ENCODE results near the gene NFKBIE.
A peak's percentile ranks its signal among the peaks of the same experiment; 100 is the strongest.

Gene NFKBIE

GRCh38 chr6:44226368-44227147 is 38.8 kb downstream of the NFKBIE start:
- no peaks in the 10 kb centered on the region for H3K36me3 ChIP-seq (ENCODE audit: insufficient read depth)
- TF ChIP-seq CTCF (conservative IDR thresholded peaks at IDR 0.05; ENCODE audit: low read depth, low read length), result no peak
- peak overlapping the region; percentile 96 for H3K4me2 ChIP-seq
- peaks cover 8% of the 10 kb centered on the region; the same call in 1 of the 2 replicates for H4K20me1 ChIP-seq (ENCODE audit: insufficient read depth)
- peaks cover 38% of the 10 kb centered on the region for H3K4me1 ChIP-seq (ENCODE audit: low read depth, poor library complexity, severe bottlenecking)
- H2AFZ ChIP-seq (ENCODE audit: low read depth), result no peak overlapping the region
- no peak overlapping the region for H3K4me3 ChIP-seq (IDR thresholded peaks at IDR 0.05; ENCODE audit: insufficient read depth, low read depth, low read length)
- peaks cover 47% of the 10 kb centered on the region for H3K79me2 ChIP-seq (ENCODE audit: insufficient read depth, low read depth)
- peak overlapping the region; percentile 6; the same call in 1 of the 2 replicates for H3K9ac ChIP-seq
- H3K27ac ChIP-seq, result peak overlapping the region; percentile 37; the same call in 1 of the 2 replicates
- no peaks in the 10 kb centered on the region for H3K27me3 ChIP-seq (ENCODE audit: insufficient read depth, low read depth)

GRCh38 chr6:44225579-44226325 is 39.6 kb downstream of the NFKBIE start:
- Histone ChIP-seq H4K20me1 (ENCODE audit: insufficient read depth) (peaks cover 8% of the 10 kb centered on the region; the same call in 1 of the 2 replicates), H2AFZ (ENCODE audit: low read depth) (no peak overlapping the region), H3K27me3 (ENCODE audit: insufficient read depth, low read depth) (no peaks in the 10 kb centered on the region), H3K4me2 (peak overlapping the region; percentile 96), H3K79me2 (ENCODE audit: insufficient read depth, low read depth) (peaks cover 47% of the 10 kb centered on the region), H3K4me3 (IDR thresholded peaks at IDR 0.05; ENCODE audit: insufficient read depth, low read depth, low read length) (no peak overlapping the region), H3K4me1 (ENCODE audit: low read depth, poor library complexity, severe bottlenecking) (peaks cover 46% of the 10 kb centered on the region), H3K36me3 (ENCODE audit: insufficient read depth) (no peaks in the 10 kb centered on the region), H3K27ac (peak overlapping the region; percentile 37; the same call in 1 of the 2 replicates), H3K9ac (peak overlapping the region; percentile 74; the same call in 1 of the 2 replicates)
- no peak for TF ChIP-seq CTCF (conservative IDR thresholded peaks at IDR 0.05; ENCODE audit: low read depth, low read length)

GRCh38 chr6:44224965-44225305 is 40.4 kb downstream of the NFKBIE start:
- Histone ChIP-seq H3K4me1 (ENCODE audit: low read depth, poor library complexity, severe bottlenecking) (peaks cover 54% of the 10 kb centered on the region), H3K27ac (peak overlapping the region; percentile 21; the same call in 1 of the 2 replicates), H4K20me1 (ENCODE audit: insufficient read depth) (peaks cover 8% of the 10 kb centered on the region; the same call in 1 of the 2 replicates), H3K79me2 (ENCODE audit: insufficient read depth, low read depth) (peaks cover 47% of the 10 kb centered on the region), H3K4me3 (IDR thresholded peaks at IDR 0.05; ENCODE audit: insufficient read depth, low read depth, low read length) (no peak overlapping the region), H3K27me3 (ENCODE audit: insufficient read depth, low read depth) (no peaks in the 10 kb centered on the region), H3K4me2 (peak overlapping the region; percentile 96), H2AFZ (ENCODE audit: low read depth) (no peak overlapping the region), H3K9ac (peak overlapping the region; percentile 74; the same call in 1 of the 2 replicates), H3K36me3 (ENCODE audit: insufficient read depth) (no peaks in the 10 kb centered on the region)
- TF ChIP-seq CTCF (conservative IDR thresholded peaks at IDR 0.05; ENCODE audit: low read depth, low read length), result no peak

GRCh38 chr6:44224029-44224964 is 41.1 kb downstream of the NFKBIE start:
- peaks cover 57% of the 10 kb centered on the region for H3K4me1 ChIP-seq (ENCODE audit: low read depth, poor library complexity, severe bottlenecking)
- peak overlapping the region; percentile 47; the same call in 1 of the 2 replicates for H2AFZ ChIP-seq (ENCODE audit: low read depth)

More at GRCh38 chr6:44224029-44224964, 41.1 kb downstream of the NFKBIE start:
- Histone ChIP-seq H3K36me3 (ENCODE audit: insufficient read depth) (no peaks in the 10 kb centered on the region), H3K4me3 (IDR thresholded peaks at IDR 0.05; ENCODE audit: insufficient read depth, low read depth, low read length) (no peak overlapping the region), H3K9ac (peak overlapping the region; percentile 74; the same call in 1 of the 2 replicates), H3K27ac (peak overlapping the region; percentile 52), H3K4me2 (peak overlapping the region; percentile 96), H4K20me1 (ENCODE audit: insufficient read depth) (peaks cover 8% of the 10 kb centered on the region; the same call in 1 of the 2 replicates), H3K27me3 (ENCODE audit: insufficient read depth, low read depth) (no peaks in the 10 kb centered on the region), H3K79me2 (ENCODE audit: insufficient read depth, low read depth) (peaks cover 47% of the 10 kb centered on the region)
- TF ChIP-seq CTCF (conservative IDR thresholded peaks at IDR 0.05; ENCODE audit: low read depth, low read length), result no peak
